Esophagus muscularis mucosa (tissue), 4 donors: ENCODE data around the gene AXIN1. TPM values are rescaled to one million over a fixed set of nuclear protein-coding genes. Genes with fewer than 3 reads are reported as not detected.

Experiments used
- DNase-seq: peaks from one replicate; pipeline ENCODE4 v3.0.0-alpha.2; 2017; ENCODE audit errors: extremely low spot score
- H3K27ac ChIP-seq, 4 donors: fragments of 200-600 bp; sonication (generic); replicated peaks in 1 of 4; 1 replicate in 3 of 4; 2 replicates in 1 of 4; pipeline ENCODE4 v1.5.1; 2016 to 2019; ENCODE audit warnings: mild to moderate bottlenecking in 1 of 4
- H3K27me3 ChIP-seq, 4 donors: fragments of 200-600 bp; sonication (generic); one replicate each; pipeline versions ENCODE4 v1.5.1 to v1.6.0; 2016 to 2019
- H3K36me3 ChIP-seq, 4 donors: fragments of 200-600 bp; sonication (generic); one replicate each; pipeline ENCODE4 v1.5.1; 2016 to 2019
- H3K4me1 ChIP-seq, 4 donors: fragments of 200-600 bp; sonication (generic); one replicate each; pipeline ENCODE4 v1.5.1; 2016 to 2019
- H3K4me3 ChIP-seq, 4 donors: fragments of 200-600 bp; sonication (generic); 1 replicate in 2 of 4; 2 replicates in 2 of 4; pipeline ENCODE4 v1.5.1; 2016 to 2019; ENCODE audit warnings: mild to moderate bottlenecking in 4 of 4, moderate library complexity in 1 of 4
- H3K9me3 ChIP-seq, 4 donors: fragments of 200-600 bp; sonication (generic); 1 replicate in 3 of 4; 2 replicates in 1 of 4; pipeline ENCODE4 v1.5.1; 2016 to 2019
- CTCF ChIP-seq, 3 experiments: fragments of 200-600 bp in 2 of 3; fragments of 450-650 bp in 1 of 3; sonication (generic) in 2 of 3; IDR thresholded peaks; one replicate each; pipeline ENCODE4 v1.5.1; 2017 to 2019; ENCODE audit warnings: antibody characterized with exemption in 3 of 3, mild to moderate bottlenecking in 2 of 3, moderate library complexity in 1 of 3
- EP300 ChIP-seq: sonication (generic); formaldehyde crosslinking; IDR thresholded peaks from one replicate; pipeline ENCODE4 v1.6.1; 2017; ENCODE audit warnings: antibody characterized with exemption
- POLR2A ChIP-seq: fragments of 450-650 bp; IDR thresholded peaks from one replicate; pipeline ENCODE4 v1.6.1; 2017; ENCODE audit warnings: antibody characterized with exemption, moderate library complexity, mild to moderate bottlenecking, low read depth
- POLR2AphosphoS5 ChIP-seq, 2 donors: sonication (generic); formaldehyde crosslinking; IDR thresholded peaks; one replicate each; pipeline ENCODE4 v1.6.1; 2017; ENCODE audit warnings: antibody characterized with exemption in 2 of 2
- WGBS: methylation state at CpG from one replicate; pipeline ENCODE4 v1.1.5; 2018; 5-methylcytosine and 5-hydroxymethylcytosine counted together
- intact Hi-C: fragments of 100-400 bp; cut with DNase I; formaldehyde crosslinking; loops from one replicate; pipeline ENCODE4 v1.15.1; 2023
- total RNA-seq, 4 donors: library from RNA; depleted of rRNA; stranded (reverse); fragments of >200 nt; gene quantifications; one replicate each; pipeline versions ENCODE4 v1.1.0 to v1.2.1, GENCODE V29; 2016

AXIN1 gene
- total RNA-seq, 4 donors from 2014 or later, result 24.1 to 56.2 (median 44.1) TPM

GRCh38 chr16:252366-253337 is 99.9 kb downstream of the AXIN1 start:
- WGBS, result 69% methylated on average over 30 of the region's 30 CpGs
- H3K27ac ChIP-seq, result no peak overlapping the region

GRCh38 chr16:249431-249830 is 103.1 kb downstream of the AXIN1 start:
- 95% methylated on average over 5 of the region's 12 CpGs for WGBS
- intact Hi-C loops, result no loop called here

More at GRCh38 chr16:252366-253337, 99.9 kb downstream of the AXIN1 start:
- no peak for TF ChIP-seq CTCF (IDR thresholded peaks at IDR 0.05)
- no peak for TF ChIP-seq EP300
- TF ChIP-seq POLR2AphosphoS5 (IDR thresholded peaks at IDR 0.05), result no peak
- no peak for TF ChIP-seq POLR2A
- peaks cover 23 to 93% (median 70%) of the 10 kb centered on the region in 4 donors for H3K36me3 ChIP-seq
- no peak for DNase-seq
- H3K9me3 ChIP-seq, result no peaks in the 10 kb centered on the region
- no peaks in the 10 kb centered on the region for H3K4me1 ChIP-seq
- intact Hi-C loops, result no loop called here
- no peaks in the 10 kb centered on the region for H3K27me3 ChIP-seq
- H3K4me3 ChIP-seq, result peak overlapping the region in 1 of 4 donors; percentile 26

GRCh38 chr16:247027-247426 is 105.5 kb downstream of the AXIN1 start:
- no peaks in the 10 kb centered on the region for H3K9me3 ChIP-seq
- TF ChIP-seq POLR2A, result no peak
- TF ChIP-seq POLR2AphosphoS5 (IDR thresholded peaks at IDR 0.05), result no peak
- no peak for TF ChIP-seq EP300
- no peak for TF ChIP-seq CTCF (IDR thresholded peaks at IDR 0.05)
- no peaks in the 10 kb centered on the region for H3K27me3 ChIP-seq
- intact Hi-C loops, result no loop called here
- peaks cover 0 to 9% (median 8%) of the 10 kb centered on the region in 4 donors for H3K4me1 ChIP-seq
- 96% methylated on average over 12 of the region's 12 CpGs for WGBS
- DNase-seq, result no peak
- H3K4me3 ChIP-seq, result no peak overlapping the region
- peaks cover 12 to 43% (median 27%) of the 10 kb centered on the region in 4 donors for H3K36me3 ChIP-seq
- H3K27ac ChIP-seq, result no peak overlapping the region

More at GRCh38 chr16:249431-249830, 103.1 kb downstream of the AXIN1 start:
- no peak for DNase-seq
- H3K36me3 ChIP-seq, result peaks cover 16 to 65% (median 42%) of the 10 kb centered on the region in 4 donors
- no peak overlapping the region for H3K27ac ChIP-seq
- no peaks in the 10 kb centered on the region for H3K27me3 ChIP-seq
- no peak for TF ChIP-seq POLR2A
- TF ChIP-seq POLR2AphosphoS5 (IDR thresholded peaks at IDR 0.05), result no peak
- TF ChIP-seq EP300, result no peak
- TF ChIP-seq CTCF (IDR thresholded peaks at IDR 0.05), result no peak
- H3K4me1 ChIP-seq, result no peaks in the 10 kb centered on the region
- H3K4me3 ChIP-seq, result no peak overlapping the region
- H3K9me3 ChIP-seq, result no peaks in the 10 kb centered on the region

- H3K4me1 ChIP-seq, result peaks cover 11 to 29% (median 27%) of the 10 kb centered on the region in 4 donors
- no peaks in the 10 kb centered on the region for H3K9me3 ChIP-seq
- H3K27me3 ChIP-seq, result no peaks in the 10 kb centered on the region
- DNase-seq, result no peak
- no peak for TF ChIP-seq CTCF (IDR thresholded peaks at IDR 0.05)
- TF ChIP-seq POLR2A, result no peak
- H3K27ac ChIP-seq, result no peak overlapping the region
- intact Hi-C loops, result no loop called here
- WGBS, result 99% methylated on average over 9 of the region's 9 CpGs
- H3K4me3 ChIP-seq, result no peak overlapping the region
- H3K36me3 ChIP-seq, result peaks cover 3 to 26% (median 16%) of the 10 kb centered on the region in 4 donors
Measured at GRCh38 chr16:245105-245504, 107.4 kb downstream of the AXIN1 start.
